HG03378 (cell line): ENCODE measurements around the gene SLK.

Experiments used
- ATAC-seq: cut with Tn5 transposase; IDR thresholded peaks from one replicate; pipeline ENCODE4 v1.9.1; 2021; ENCODE audit warnings: mild to moderate bottlenecking, moderate library complexity; ENCODE audit not compliant: unreplicated experiment

SLK gene

GRCh38 chr10:103939522-103939921, 27.4 kb upstream of the SLK start:
- ATAC-seq, result no peak

DNA sequence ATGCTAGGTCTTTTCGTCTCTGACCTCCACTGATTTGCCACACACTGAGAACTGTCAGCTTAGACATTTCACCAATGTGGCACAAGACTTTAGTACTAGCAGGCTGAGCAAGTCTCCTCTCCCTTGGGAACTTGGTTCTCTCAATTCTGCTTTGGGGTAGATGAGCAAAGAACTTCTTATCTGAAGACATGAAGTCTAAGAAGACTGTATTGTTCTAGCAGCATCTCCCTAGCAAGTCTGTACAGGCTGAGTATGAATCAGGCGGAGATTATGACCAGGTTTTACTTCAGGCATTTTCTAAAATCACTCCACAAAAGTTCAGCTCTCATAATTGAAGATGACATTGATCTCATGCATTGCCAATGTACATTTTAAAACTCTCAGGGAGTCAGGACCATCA, 25.1 kb upstream of the SLK start:
- ATAC-seq, result no peak

GRCh38 chr10:103942866-103943265, 24.1 kb upstream of the SLK start:
- ATAC-seq, result no peak

- ATAC-seq, result no peak
Observed at GRCh38 chr10:103947799-103948516, 19.0 kb upstream of the SLK start.

GRCh38 chr10:103949728-103950127, 17.2 kb upstream of the SLK start:
- no peak for ATAC-seq

- ATAC-seq, result no peak
Observed at GRCh38 chr10:103951183-103951582, 15.8 kb upstream of the SLK start.

GRCh38 chr10:103951942-103952341, 15.0 kb upstream of the SLK start:
- ATAC-seq, result no peak

- no peak for ATAC-seq
Observed at GRCh38 chr10:103954543-103954942, 12.4 kb upstream of the SLK start.

DNA sequence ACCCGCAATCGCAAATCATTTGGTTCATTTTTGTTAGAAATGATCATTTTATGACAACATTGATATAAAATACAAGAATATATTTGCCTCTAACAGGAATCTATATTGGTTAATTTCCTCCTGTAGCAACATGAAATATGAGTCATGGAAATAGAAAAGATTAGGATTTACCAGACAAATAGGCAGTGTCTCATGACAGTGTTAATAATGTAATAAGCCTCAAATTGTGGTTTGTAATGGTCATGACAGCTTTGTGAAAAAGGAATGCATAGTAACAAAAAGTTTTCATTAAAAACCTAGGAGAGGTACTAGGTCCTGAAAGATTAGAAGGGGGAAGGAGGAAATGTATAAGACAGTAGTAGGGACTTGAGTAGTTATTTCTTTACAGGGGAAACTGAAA, 7.9 kb upstream of the SLK start:
- ATAC-seq, result no peak

DNA sequence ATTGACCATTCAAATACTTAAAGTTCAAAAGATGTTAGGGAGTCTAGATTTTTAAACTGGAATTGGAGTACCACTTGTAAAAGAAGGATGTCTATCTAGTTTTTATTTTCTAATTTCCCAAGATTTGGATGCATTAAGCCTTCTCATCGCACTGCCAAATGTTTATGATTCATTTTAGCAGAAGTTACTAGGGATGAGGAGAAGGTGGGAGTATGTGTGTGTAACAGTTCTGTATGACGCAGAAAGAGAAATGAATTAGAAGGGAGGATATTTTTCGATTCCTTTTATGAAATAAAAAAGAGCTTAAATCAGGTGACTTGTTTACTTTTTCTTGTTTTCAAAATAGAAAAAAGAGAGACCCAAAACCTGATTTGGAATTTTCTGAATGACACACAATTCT, 6.8 kb upstream of the SLK start:
- ATAC-seq, result no peak

DNA sequence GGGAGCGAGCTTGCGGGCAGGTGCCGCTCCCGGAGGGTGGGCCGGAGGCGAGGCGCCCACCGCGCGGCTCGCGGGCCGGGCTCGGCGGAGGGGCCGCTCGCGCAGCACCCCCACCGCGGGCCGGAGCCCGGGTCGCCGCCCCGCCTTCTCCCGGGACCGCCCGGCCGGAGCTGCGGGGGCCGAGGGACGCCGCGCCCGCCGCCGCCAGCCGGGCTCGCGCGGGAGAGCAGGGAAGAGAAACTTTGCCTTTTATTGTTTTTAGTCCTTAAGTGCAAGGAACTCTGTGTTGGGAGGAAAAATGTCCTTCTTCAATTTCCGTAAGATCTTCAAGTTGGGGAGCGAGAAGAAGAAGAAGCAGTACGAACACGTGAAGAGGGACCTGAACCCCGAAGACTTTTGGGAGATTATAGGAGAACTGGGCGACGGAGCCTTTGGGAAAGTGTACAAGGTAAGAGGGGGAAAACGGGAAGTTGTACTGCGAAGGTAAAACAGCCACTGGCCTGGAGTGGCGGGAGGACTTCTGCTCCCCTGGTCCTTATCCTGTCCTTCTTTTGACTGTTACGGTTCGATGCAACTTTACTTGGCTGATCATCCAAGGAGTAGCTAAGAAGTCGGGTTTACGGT, 620 bp downstream of the SLK start:
- ATAC-seq, result peak; percentile 28

- no peak for ATAC-seq
Observed at GRCh38 chr10:103968441-103969391, 1.8 kb downstream of the SLK start.

DNA sequence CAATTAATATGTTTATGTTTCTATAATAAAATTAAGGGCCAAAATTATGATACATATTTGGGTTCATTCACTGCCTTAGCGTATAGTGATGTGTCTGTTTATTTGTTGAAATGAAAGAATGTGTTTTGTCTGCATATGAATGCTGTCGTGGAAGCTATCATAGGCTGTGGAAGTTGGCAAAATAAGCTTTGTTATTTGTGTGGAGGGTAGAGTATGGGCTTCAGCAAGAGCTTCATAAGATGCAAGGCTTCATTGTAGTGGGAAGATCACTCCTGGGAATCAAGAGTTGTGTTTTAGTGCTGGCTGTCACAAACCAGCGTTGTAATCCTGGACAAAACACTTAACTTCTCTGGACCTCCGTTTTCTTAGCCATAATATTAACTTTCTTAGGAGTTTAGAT, 2.5 kb downstream of the SLK start:
- no peak for ATAC-seq

DNA sequence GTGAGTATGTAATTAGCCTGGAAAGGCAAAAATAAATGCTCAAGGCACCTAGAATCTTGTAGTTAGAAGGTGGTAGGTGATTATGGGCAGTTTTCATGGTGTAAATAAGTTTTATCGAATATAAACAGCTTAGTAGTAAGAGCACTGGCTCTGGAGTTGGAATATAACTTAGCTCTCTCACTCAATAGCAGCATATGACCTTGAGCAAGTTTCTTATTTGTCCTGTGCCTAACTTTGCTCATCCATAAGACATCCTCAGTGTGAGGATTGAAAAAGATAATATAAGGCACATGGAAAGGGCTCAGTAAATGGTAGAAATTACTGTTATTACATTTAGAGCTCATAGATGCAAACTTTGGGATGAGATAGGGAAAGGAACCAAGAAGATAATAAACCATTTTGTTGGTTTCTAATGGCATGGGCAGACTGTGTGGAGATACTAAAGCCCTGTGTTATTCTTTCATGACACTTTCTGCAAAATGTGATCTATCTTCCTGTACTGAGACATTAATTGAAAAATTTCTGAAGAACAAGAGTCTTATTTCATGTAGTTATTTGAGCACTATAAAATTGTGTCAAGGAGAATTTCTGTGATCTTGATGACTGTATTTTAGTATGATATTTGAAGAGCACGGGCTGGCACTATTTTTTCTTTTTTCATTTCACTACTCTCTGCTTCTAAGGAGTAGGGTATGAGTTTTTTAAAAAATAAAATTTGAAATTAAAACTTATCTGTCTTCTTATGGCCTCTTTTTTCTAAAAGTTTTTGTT, 3.1 kb downstream of the SLK start:
- ATAC-seq, result no peak

GRCh38 chr10:103975169-103975568, 8.2 kb downstream of the SLK start:
- no peak for ATAC-seq

GRCh38 chr10:103977204-103977603, 10.3 kb downstream of the SLK start:
- ATAC-seq, result no peak

DNA sequence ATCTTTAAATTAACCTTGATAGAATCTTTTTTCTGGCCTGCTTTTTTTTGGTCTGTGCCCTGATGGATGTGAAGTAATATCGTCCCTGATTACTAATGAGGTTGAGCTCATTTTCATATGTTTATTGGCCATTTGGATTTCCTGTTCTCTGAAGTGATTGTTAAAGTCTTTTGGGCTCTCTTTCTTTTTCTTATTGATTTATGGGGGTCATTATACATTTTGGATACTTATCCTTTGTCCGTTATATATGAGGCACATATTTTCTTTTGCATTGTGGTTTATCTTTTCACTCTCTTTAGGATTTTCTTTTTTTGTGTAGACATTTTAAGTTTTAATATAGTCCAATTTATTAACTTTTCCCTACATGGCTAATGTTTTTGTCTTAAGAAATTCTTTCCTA, 12.6 kb downstream of the SLK start:
- no peak for ATAC-seq

GRCh38 chr10:103980288-103980906, 13.5 kb downstream of the SLK start:
- ATAC-seq, result no peak

DNA sequence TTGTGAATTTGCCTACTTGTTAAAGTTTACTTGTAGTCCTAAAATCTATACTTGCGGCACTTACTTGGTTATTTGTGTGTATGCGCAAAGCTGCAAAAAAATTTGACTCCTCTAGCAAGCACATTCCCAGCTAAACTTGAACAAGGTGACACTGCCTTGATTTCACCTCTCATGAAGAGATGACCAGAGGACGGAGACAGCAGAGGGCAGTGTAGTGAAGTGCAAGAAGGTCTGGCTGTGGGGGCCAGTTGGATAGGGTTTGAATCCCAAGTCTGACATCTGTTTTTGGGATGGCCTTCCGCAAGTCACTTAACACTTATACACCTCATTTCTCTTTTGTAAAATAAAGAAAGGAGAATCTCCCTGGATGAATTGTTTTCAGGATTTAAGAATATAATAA, 15.7 kb downstream of the SLK start:
- ATAC-seq, result no peak

DNA sequence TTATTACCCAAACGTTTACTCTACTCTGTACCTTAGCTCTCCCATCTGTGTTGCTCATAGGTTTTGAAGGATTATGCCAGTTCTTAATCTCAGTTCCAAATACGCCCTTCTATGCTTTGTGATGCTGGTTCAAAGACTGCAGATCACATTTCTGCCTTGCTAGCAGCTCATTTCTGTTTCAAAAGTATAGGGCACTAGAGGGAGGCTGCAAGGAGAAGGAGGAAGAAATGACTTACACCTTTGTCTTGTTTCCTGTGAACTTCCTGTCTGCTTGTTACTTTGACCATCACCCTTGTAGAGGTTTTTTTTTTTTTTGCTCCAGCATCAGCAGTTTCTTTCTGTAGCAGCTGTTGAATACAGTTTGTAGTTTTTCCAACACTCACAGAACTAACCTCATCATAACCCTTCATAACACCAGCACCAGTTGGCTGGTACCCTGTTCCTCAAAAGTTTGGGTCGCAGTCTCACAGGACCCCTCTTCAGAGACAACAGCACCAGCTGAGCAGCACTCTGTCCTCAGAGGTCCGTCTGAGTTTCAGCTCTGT, 16.5 kb downstream of the SLK start:
- peak; percentile 89 for ATAC-seq
